Measurements from ENCODE around the gene KCTD11. TPM values are rescaled to one million over a fixed set of nuclear protein-coding genes. Genes with fewer than 3 reads are reported as not detected.

KCTD11 gene
- total RNA-seq, 1 experiment from 2014 or later, result 5.3 TPM

GRCh38 chr17:7383371-7383741 is 31.4 kb downstream of the KCTD11 start:
- Histone ChIP-seq H3K79me1 (ENCODE audit: insufficient read depth, low read depth, low read length, poor library complexity, severe bottlenecking) (no peaks in the 10 kb centered on the region), H4K91ac (ENCODE audit: insufficient read length, low read depth, low read length) (no peak overlapping the region), H2BK15ac (ENCODE audit: low read depth, low read length) (no peak overlapping the region), H3K9ac (ENCODE audit: extremely low read depth, insufficient read length, low read length) (no peak overlapping the region), H3K27ac (ENCODE audit: insufficient read length, low read depth, low read length) (no peak overlapping the region), H3K9me3 (ENCODE audit: control insufficient read depth, low read depth, low read length) (no peaks in the 10 kb centered on the region), H3K79me2 (ENCODE audit: insufficient read depth, low read length) (no peaks in the 10 kb centered on the region), H2AK5ac (ENCODE audit: insufficient read length, low read length) (no peak overlapping the region), H2BK12ac (ENCODE audit: insufficient read length, low read depth, low read length) (no peak overlapping the region), H2BK120ac (ENCODE audit: low read depth, low read length, poor library complexity, severe bottlenecking) (no peak overlapping the region), H2BK20ac (ENCODE audit: low read depth, low read length, poor library complexity, severe bottlenecking) (no peak overlapping the region), H3K23me2 (ENCODE audit: insufficient read length, low read depth, low read length, poor library complexity, severe bottlenecking) (peaks cover 17% of the 10 kb centered on the region), H3K4me2 (ENCODE audit: insufficient read depth, insufficient read length, low read length) (peak overlapping the region; percentile 57), H4K20me1 (ENCODE audit: control insufficient read depth, insufficient read depth, insufficient read length) (no peaks in the 10 kb centered on the region), H4K8ac (replicated peaks; ENCODE audit: insufficient read length, low read depth, low read length) (no peak overlapping the region), H3K56ac (ENCODE audit: insufficient read length, low read depth, low read length) (no peak overlapping the region), H4K5ac (ENCODE audit: insufficient read length, low read depth, low read length) (no peak overlapping the region), H3K14ac (ENCODE audit: insufficient read depth, low read length) (no peak overlapping the region; the same call in 1 of the 2 replicates), H3T11ph (ENCODE audit: low read length) (no peak overlapping the region), H3K18ac (ENCODE audit: insufficient read length, low read depth, low read length) (no peak overlapping the region), H2BK5ac (ENCODE audit: insufficient read length, low read length) (no peak overlapping the region), H3K27me3 (ENCODE audit: insufficient read depth, low read length) (peaks cover 11% of the 10 kb centered on the region; the same call in 1 of the 2 replicates), H2AFZ (ENCODE audit: low read length) (no peak overlapping the region), H3K23ac (ENCODE audit: insufficient read length, low read depth, low read length) (no peak overlapping the region), H3K4me1 (ENCODE audit: insufficient read depth, low read length) (no peaks in the 10 kb centered on the region), H3K4ac (ENCODE audit: low read depth, low read length) (no peak overlapping the region)
- no peak for TF ChIP-seq CTCF (conservative IDR thresholded peaks at IDR 0.05)
- H3K27me3 Mint-ChIP-seq (ENCODE audit: low read depth), result peaks cover 48% of the 10 kb centered on the region
- peaks cover 7 to 27% (median 26%) of the 10 kb centered on the region in 3 experiments; a peak in 6 of 7 replicates for H3K36me3 Mint-ChIP-seq (ENCODE audit: insufficient read depth in 1 of 3, low read depth in 3 of 3)
- H3K4me1 Mint-ChIP-seq, result peaks cover 21 to 25% of the 10 kb centered on the region in 2 experiments
- H3K4me3 Mint-ChIP-seq, result peak overlapping the region in 1 of 2 experiments; percentile 28; a peak in 1 of 5 replicates
- H3K9me3 Mint-ChIP-seq, result peaks cover 5 to 7% of the 10 kb centered on the region in 2 experiments
- no peak for DNase-seq
- WGBS (ENCODE audit: extremely low coverage, insufficient read length, low lambda C conversion rate), result no CpG with 5 or more reads among the region's 11 CpGs
- no peak overlapping the region for H3K27ac Mint-ChIP-seq

Measured in H9 (cell line).